Stimulated activated CD4-positive, alpha-beta T cell treated with anti-CD3 and anti-CD28 coated beads, Interleukin-12 subunit alpha, Interleukin-12 subunit beta, amount 100 ng/mL, for 4 hours (primary cell): ENCODE data around the gene WDR89.
"Not testable (repeated sequence)": the region's sequence is repeated elsewhere in the genome, so short reads cannot be mapped to it uniquely, and the experiment has no call there.

Experiments used
- DNase-seq: peaks from one replicate; pipeline ENCODE4 v3.0.0-alpha.2; 2020

WDR89 gene

GRCh38 chr14:63641473-63642228 lies at the start of gene WDR89:
TSS of gene WDR89 (minus strand) at chr14:63641871. CDS start at chr14:63599942, 41,929 bp downstream.
- DNase-seq, result peak; percentile 89

GRCh38 chr14:63689132-63689531 lies 47.5 kb upstream of the WDR89 start:
- DNase-seq, result no peak

- no peak for DNase-seq
Measured at GRCh38 chr14:63686926-63687325, 45.3 kb upstream of the WDR89 start.

GRCh38 chr14:63685401-63685800 lies 43.7 kb upstream of the WDR89 start:
- no peak for DNase-seq

GRCh38 chr14:63682727-63683593 lies 41.3 kb upstream of the WDR89 start:
- DNase-seq, result no peak

GRCh38 chr14:63678536-63678935 lies 36.9 kb upstream of the WDR89 start:
- DNase-seq, result no peak

GRCh38 chr14:63677891-63678379 lies 36.3 kb upstream of the WDR89 start:
- no peak for DNase-seq

- DNase-seq, result no peak
Measured at GRCh38 chr14:63676615-63677014, 34.9 kb upstream of the WDR89 start.

GRCh38 chr14:63673886-63674497 lies 32.3 kb upstream of the WDR89 start:
- no peak for DNase-seq

GRCh38 chr14:63673255-63673654 lies 31.6 kb upstream of the WDR89 start:
- DNase-seq, result no peak

GRCh38 chr14:63672417-63673180 lies 30.9 kb upstream of the WDR89 start:
- DNase-seq, result no peak

GRCh38 chr14:63671987-63672386 lies 30.3 kb upstream of the WDR89 start:
- DNase-seq, result no peak

- no peak for DNase-seq
Measured at GRCh38 chr14:63670692-63671091, 29.0 kb upstream of the WDR89 start.

- no peak for DNase-seq
Measured at GRCh38 chr14:63666335-63666734, 24.7 kb upstream of the WDR89 start.

- DNase-seq, result no peak
Measured at GRCh38 chr14:63663428-63664341, 22.0 kb upstream of the WDR89 start.

- DNase-seq, result no peak
Measured at GRCh38 chr14:63662776-63663175, 21.1 kb upstream of the WDR89 start.

- DNase-seq, result not testable (repeated sequence)
Measured at GRCh38 chr14:63661881-63662280, 20.2 kb upstream of the WDR89 start.

- DNase-seq, result no peak
Measured at GRCh38 chr14:63659726-63660125, 18.1 kb upstream of the WDR89 start.

- no peak for DNase-seq
Measured at GRCh38 chr14:63656194-63656593, 14.5 kb upstream of the WDR89 start.

- no peak for DNase-seq
Measured at GRCh38 chr14:63654936-63655335, 13.3 kb upstream of the WDR89 start.

GRCh38 chr14:63654346-63654745 lies 12.7 kb upstream of the WDR89 start:
- no peak for DNase-seq

- DNase-seq, result no peak
Measured at GRCh38 chr14:63652406-63652805, 10.7 kb upstream of the WDR89 start.
